Keratinocyte (primary cell): ENCODE data around the gene XPO4. TPM values are rescaled to one million over a fixed set of nuclear protein-coding genes. Genes with fewer than 3 reads are reported as not detected.
"Not testable (repeated sequence)": the region's sequence is repeated elsewhere in the genome, so short reads cannot be mapped to it uniquely, and the experiment has no call there.

ENCODE experiments used
- DNase-seq: peaks from one replicate; pipeline ENCODE4 v3.0.0-alpha.2; 2011; ENCODE audit warnings: low read depth, missing footprints, low spot score
- FAIRE-seq: peaks from 2 replicates; lab custom pipeline; 2011; peaks lifted over from hg19 to GRCh38; lab: Jason Lieb, UNC
- H2AFZ ChIP-seq: 2 replicates; pipeline ENCODE4 v1.6.0; 2012; ENCODE audit warnings: low read length, control low read depth, inconsistent platforms; ENCODE audit not compliant: control insufficient read depth
- H3K27ac ChIP-seq: 2 replicates; pipeline ENCODE4 v1.5.1; 2011; ENCODE audit warnings: low read length; ENCODE audit not compliant: control insufficient read depth, insufficient read depth
- H3K27me3 ChIP-seq: 3 replicates; pipeline ENCODE4 v1.6.0; 2011; ENCODE audit warnings: low read length; ENCODE audit not compliant: control insufficient read depth, insufficient read depth; ENCODE audit errors: extremely low read depth
- H3K36me3 ChIP-seq, 2 experiments: 2 replicates in 1 of 2; 3 replicates in 1 of 2; pipeline ENCODE4 v1.5.1; 2011; ENCODE audit warnings: low read length in 2 of 2, mild to moderate bottlenecking in 1 of 2; ENCODE audit not compliant: control insufficient read depth in 2 of 2, insufficient read depth in 2 of 2; ENCODE audit errors: extremely low read depth in 1 of 2
- H3K4me1 ChIP-seq: 3 replicates; pipeline ENCODE4 v1.5.1; 2011; ENCODE audit warnings: low read length; ENCODE audit not compliant: control insufficient read depth, insufficient read depth; ENCODE audit errors: extremely low read depth
- H3K4me2 ChIP-seq: 3 replicates; pipeline ENCODE4 v1.6.0; 2011; ENCODE audit warnings: low read depth, low read length; ENCODE audit not compliant: control insufficient read depth, insufficient read depth; ENCODE audit errors: extremely low read depth
- H3K4me3 ChIP-seq, 3 experiments: fragments of 200-600 bp in 1 of 3; sonication (generic) in 1 of 3; 2 replicates in 2 of 3; 3 replicates in 1 of 3; pipeline ENCODE4 v1.5.1; 2011 to 2016; ENCODE audit warnings: low read length in 3 of 3, mild to moderate bottlenecking in 3 of 3, control low read depth in 2 of 3, inconsistent platforms in 1 of 3, low read depth in 1 of 3, mixed read lengths in 1 of 3, mixed run types in 1 of 3, moderate library complexity in 1 of 3; ENCODE audit not compliant: control insufficient read depth in 2 of 3, insufficient read depth in 2 of 3; ENCODE audit errors: extremely low read depth in 1 of 3
- H3K79me2 ChIP-seq: 2 replicates; pipeline ENCODE4 v1.6.0; 2012; ENCODE audit warnings: low read length; ENCODE audit not compliant: control insufficient read depth, insufficient read depth
- H3K9ac ChIP-seq: 3 replicates; pipeline ENCODE4 v1.6.0; 2011; ENCODE audit warnings: low read length; ENCODE audit not compliant: control insufficient read depth, insufficient read depth; ENCODE audit errors: extremely low read depth
- H3K9me1 ChIP-seq: 3 replicates; pipeline ENCODE4 v1.6.0; 2011; ENCODE audit warnings: low read length; ENCODE audit not compliant: control insufficient read depth, insufficient read depth; ENCODE audit errors: extremely low read depth
- H3K9me3 ChIP-seq: 2 replicates; pipeline ENCODE4 v1.5.1; 2012; ENCODE audit warnings: low read depth, low read length; ENCODE audit not compliant: control insufficient read depth
- H4K20me1 ChIP-seq: 3 replicates; pipeline ENCODE4 v1.6.0; 2011; ENCODE audit warnings: low read length; ENCODE audit not compliant: control insufficient read depth, insufficient read depth; ENCODE audit errors: extremely low read depth
- EZH2 ChIP-seq: IDR thresholded peaks from one replicate; pipeline ENCODE4 v1.6.1; 2012; ENCODE audit warnings: inconsistent platforms, mild to moderate bottlenecking, low read length, moderate library complexity
- dilution Hi-C: fragments of 300-500 bp; cut with MboI; formaldehyde crosslinking; loops from one replicate; pipeline ENCODE4 v1.7.0; 2020; ENCODE audit warnings: low sequenced_read_pairs; ENCODE audit not compliant: extremely low pct_ligation_motif_present
- polyA plus RNA-seq, 5 experiments: library from polyadenylated mRNA; depleted of rRNA in 3 of 5; stranded (reverse) in 3 of 5; stranded (forward) in 1 of 5; unstranded in 1 of 5; fragments of >200 nt; gene quantifications; 1 replicate in 1 of 5; 2 replicates in 3 of 5; 3 replicates in 1 of 5; pipeline versions ENCODE4 v1.2.1 to v1.2.3, GENCODE V29; 2011 to 2012; ENCODE audit warnings: missing spikeins in 2 of 5, low read depth in 1 of 5, low replicate concordance in 1 of 5
- TF ChIP-seq, protein P1 (sequence below), 3 experiments: IDR thresholded peaks in 1 of 3; conservative IDR thresholded peaks in 1 of 3; optimal IDR thresholded peaks in 1 of 3; 2 replicates in 2 of 3; 3 replicates in 1 of 3; pipeline versions ENCODE3 to v1.5.1; 2011; ENCODE audit warnings: low read length in 3 of 3, mild to moderate bottlenecking in 3 of 3, moderate library complexity in 2 of 3, control low read depth in 1 of 3, inconsistent platforms in 1 of 3; ENCODE audit not compliant: insufficient read depth in 2 of 3; ENCODE audit errors: extremely low read depth in 1 of 3

XPO4 gene
- polyA plus RNA-seq, 1 donor (not counting 4 experiments of a cell fraction or from before 2014, with no cell fraction given) = 16.5 TPM

DNA sequence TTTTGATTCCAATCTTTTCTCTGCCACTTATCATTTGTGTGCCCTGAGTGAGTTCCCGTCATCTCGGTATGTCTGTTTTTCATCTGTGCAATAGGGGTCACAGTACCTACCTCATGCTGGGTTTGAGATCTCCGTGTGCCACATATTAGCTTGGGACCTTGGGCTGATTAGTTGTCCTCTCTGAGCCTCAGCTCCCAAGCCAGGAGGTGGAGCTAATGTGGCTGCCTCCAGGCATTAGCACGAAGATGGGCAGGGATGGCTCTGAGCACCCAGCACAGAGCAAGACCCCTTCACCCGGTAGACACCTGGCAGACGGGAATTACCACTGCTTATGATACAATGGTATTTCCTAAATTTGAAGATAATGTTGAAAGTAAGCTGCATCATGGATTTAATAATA is 35.8 kb upstream of the XPO4 start:
- Histone ChIP-seq H3K36me3 (no peaks in the 10 kb centered on the region), H3K4me2 (no peak overlapping the region), H4K20me1 (no peaks in the 10 kb centered on the region), H3K9me1 (no peaks in the 10 kb centered on the region), H3K9me3 (no peaks in the 10 kb centered on the region), H3K27me3 (no peaks in the 10 kb centered on the region), H3K27ac (no peak overlapping the region), H3K79me2 (no peaks in the 10 kb centered on the region), H2AFZ (no peak overlapping the region), H3K4me3 (no peak overlapping the region), H3K9ac (no peak overlapping the region), H3K4me1 (peaks cover 16% of the 10 kb centered on the region)
- TF ChIP-seq, protein P1, sequence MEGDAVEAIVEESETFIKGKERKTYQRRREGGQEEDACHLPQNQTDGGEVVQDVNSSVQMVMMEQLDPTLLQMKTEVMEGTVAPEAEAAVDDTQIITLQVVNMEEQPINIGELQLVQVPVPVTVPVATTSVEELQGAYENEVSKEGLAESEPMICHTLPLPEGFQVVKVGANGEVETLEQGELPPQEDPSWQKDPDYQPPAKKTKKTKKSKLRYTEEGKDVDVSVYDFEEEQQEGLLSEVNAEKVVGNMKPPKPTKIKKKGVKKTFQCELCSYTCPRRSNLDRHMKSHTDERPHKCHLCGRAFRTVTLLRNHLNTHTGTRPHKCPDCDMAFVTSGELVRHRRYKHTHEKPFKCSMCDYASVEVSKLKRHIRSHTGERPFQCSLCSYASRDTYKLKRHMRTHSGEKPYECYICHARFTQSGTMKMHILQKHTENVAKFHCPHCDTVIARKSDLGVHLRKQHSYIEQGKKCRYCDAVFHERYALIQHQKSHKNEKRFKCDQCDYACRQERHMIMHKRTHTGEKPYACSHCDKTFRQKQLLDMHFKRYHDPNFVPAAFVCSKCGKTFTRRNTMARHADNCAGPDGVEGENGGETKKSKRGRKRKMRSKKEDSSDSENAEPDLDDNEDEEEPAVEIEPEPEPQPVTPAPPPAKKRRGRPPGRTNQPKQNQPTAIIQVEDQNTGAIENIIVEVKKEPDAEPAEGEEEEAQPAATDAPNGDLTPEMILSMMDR (optimal IDR thresholded peaks at IDR 0.05 in 1 of 3, IDR thresholded peaks at IDR 0.05 in 1 of 3, conservative IDR thresholded peaks at IDR 0.05 in 1 of 3; ENCODE audit: extremely low read depth in 1 of 3, insufficient read depth in 2 of 3, low read length in 3 of 3) = no peak
- TF ChIP-seq EZH2 = no peak
- dilution Hi-C loops = no loop called here
- DNase-seq (no peak), FAIRE-seq (no peak)

DNA sequence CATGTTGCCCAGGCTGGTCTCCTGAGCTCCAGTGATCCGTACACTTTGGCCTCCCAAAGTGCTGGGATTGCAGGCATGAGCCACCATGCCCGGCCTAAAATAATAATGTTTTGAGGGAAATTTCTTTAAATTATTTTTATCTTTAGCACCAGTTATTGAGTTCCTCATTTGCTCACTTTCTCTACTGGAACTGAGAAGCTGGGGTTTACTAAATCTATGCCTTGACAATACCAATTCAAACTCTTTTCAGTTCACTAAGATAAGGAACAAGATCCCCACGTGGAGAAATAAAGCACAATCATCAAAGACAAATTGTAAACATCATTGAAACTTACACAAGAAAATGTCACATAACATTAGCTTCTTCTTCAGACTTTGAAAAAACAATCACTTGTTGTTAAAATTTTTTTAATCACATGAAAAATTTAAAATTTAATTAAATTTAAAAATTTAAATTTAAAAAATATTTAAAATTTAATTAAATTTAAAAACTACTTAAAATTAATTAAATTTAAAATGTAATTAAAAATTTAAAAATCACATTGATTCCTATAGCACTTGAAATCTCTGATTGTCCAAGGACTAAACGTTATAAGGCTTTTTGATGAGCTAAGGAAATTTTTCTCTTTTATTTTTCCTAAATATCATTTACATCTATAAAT is 25.2 kb upstream of the XPO4 start:
- no peak for DNase-seq
- TF ChIP-seq EZH2 = no peak
- TF ChIP-seq, protein P1 (optimal IDR thresholded peaks at IDR 0.05 in 1 of 3, IDR thresholded peaks at IDR 0.05 in 1 of 3, conservative IDR thresholded peaks at IDR 0.05 in 1 of 3; ENCODE audit: extremely low read depth in 1 of 3, insufficient read depth in 2 of 3, low read length in 3 of 3) = no peak
- dilution Hi-C loops = no loop called here
- no peaks in the 10 kb centered on the region for H3K9me3 ChIP-seq
- no peak overlapping the region for H3K4me2 ChIP-seq
- H2AFZ ChIP-seq = no peak overlapping the region
- no peaks in the 10 kb centered on the region for H3K79me2 ChIP-seq
- H3K36me3 ChIP-seq = no peaks in the 10 kb centered on the region
- H3K27ac ChIP-seq = no peak overlapping the region
- FAIRE-seq = no peak
- no peaks in the 10 kb centered on the region for H3K27me3 ChIP-seq
- no peaks in the 10 kb centered on the region for H3K9me1 ChIP-seq
- no peak overlapping the region for H3K4me3 ChIP-seq
- no peak overlapping the region for H3K9ac ChIP-seq
- no peaks in the 10 kb centered on the region for H3K4me1 ChIP-seq
- no peaks in the 10 kb centered on the region for H4K20me1 ChIP-seq

DNA sequence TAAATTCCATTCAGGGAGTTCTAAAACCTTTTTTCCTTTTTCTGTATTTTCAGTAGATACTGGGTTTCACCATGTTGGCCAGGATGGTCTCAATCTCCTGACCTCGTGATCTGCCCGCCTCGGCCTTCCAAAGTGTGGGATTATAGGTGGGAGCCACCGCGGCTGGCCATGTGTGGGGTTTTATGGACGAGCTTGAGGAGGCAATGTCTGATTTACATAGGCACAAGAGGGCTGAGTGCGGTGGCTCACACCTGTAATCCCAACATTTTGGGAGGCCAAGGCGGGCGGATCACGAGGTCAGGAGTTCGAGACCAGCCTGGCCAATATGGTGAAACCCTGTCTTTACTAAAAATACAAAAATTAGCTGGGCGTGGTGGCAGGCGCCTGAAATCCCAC is 22.8 kb upstream of the XPO4 start:
- H4K20me1 ChIP-seq, H3K9me3 ChIP-seq, H3K4me2 ChIP-seq, FAIRE-seq, H3K9me1 ChIP-seq, H3K36me3 ChIP-seq, H3K79me2 ChIP-seq, H3K27me3 ChIP-seq, H3K4me1 ChIP-seq, H2AFZ ChIP-seq, H3K4me3 ChIP-seq, H3K9ac ChIP-seq, H3K27ac ChIP-seq, dilution Hi-C loops, DNase-seq: not testable (repeated sequence)
